HepG2 (cell line): ENCODE data around the gene ARID5B. TPM values are rescaled to one million over a fixed set of nuclear protein-coding genes. Genes with fewer than 3 reads are reported as not detected.
A peak's percentile ranks its signal among the peaks of the same experiment; 100 is the strongest.

ENCODE experiments used
- ATAC-seq: fragments of 200-7000 bp; cut with Tn5 transposase; 3 replicates; pipeline ENCODE4 v1.9.1; 2020; ENCODE audit warnings: mild to moderate bottlenecking, moderate library complexity
- BruUV-seq: library from RNA; stranded (reverse); fragments of 400-500 nt; replicated peaks from 2 replicates; lab custom pipeline; 2021; lab: Mats Ljungman, UMichigan
- CTCF ChIA-PET: fragments of 300-600 bp; formaldehyde crosslinking; extraction: SDS; loops from one replicate; lab custom pipeline; 2021; ENCODE audit warnings: low total read pairs, inconsistent platforms, low intra/inter-chr PET ratio; lab: Yijun Ruan, JAX
- POLR2A ChIA-PET: fragments of 350-600 bp; sonication (Branson Sonifier 250); formaldehyde crosslinking; loops from one replicate; lab custom pipeline; 2020; ENCODE audit warnings: antibody characterized with exemption, inconsistent platforms; lab: Yijun Ruan, JAX
- DNase-seq: peaks from one replicate; pipeline ENCODE4 v3.0.0-alpha.2; 2015; ENCODE audit warnings: low spot score
- FAIRE-seq: peaks from 3 replicates; lab custom pipeline; 2011; peaks lifted over from hg19 to GRCh38; lab: Jason Lieb, UNC
- H2AFZ ChIP-seq: one replicate; pipeline ENCODE4 v1.6.1; 2011; ENCODE audit warnings: low read length, inconsistent platforms
- H3K27ac ChIP-seq: fragments of 300-600 bp; 3 replicates; pipeline ENCODE4 v1.8.0; 2011; ENCODE audit warnings: mixed run types, mild to moderate bottlenecking, mixed read lengths, low read length, inconsistent platforms; ENCODE audit not compliant: insufficient read depth; ENCODE audit errors: extremely low read length
- H3K27me3 ChIP-seq, 2 experiments: fragments of 200-600 bp in 1 of 2; 2 replicates in 1 of 2; 3 replicates in 1 of 2; pipeline versions ENCODE4 v1.6.0 to v1.8.0; 2011; ENCODE audit warnings: low read length in 2 of 2, mild to moderate bottlenecking in 2 of 2, moderate library complexity in 2 of 2, inconsistent platforms in 1 of 2; ENCODE audit not compliant: insufficient read depth in 2 of 2, control insufficient read depth in 1 of 2
- H3K36me3 ChIP-seq, 2 experiments: fragments of 200-600 bp in 1 of 2; replicated peaks in 1 of 2; 2 replicates in 1 of 2; 3 replicates in 1 of 2; pipeline versions ENCODE4 v1.5.1 to v1.8.0; 2011; ENCODE audit warnings: low read length in 2 of 2, inconsistent platforms in 1 of 2; ENCODE audit not compliant: insufficient read depth in 2 of 2, control insufficient read depth in 1 of 2
- H3K4me1 ChIP-seq: 2 replicates; pipeline ENCODE4 v1.5.1; 2012; ENCODE audit warnings: low read length, inconsistent platforms; ENCODE audit not compliant: insufficient read depth
- H3K4me2 ChIP-seq: 2 replicates; pipeline ENCODE4 v1.6.0; 2011; ENCODE audit warnings: low read depth, low read length, inconsistent platforms
- H3K4me3 ChIP-seq, 3 experiments: fragments of 200-600 bp in 1 of 3; sonication (generic), shearing (Covaris generic) in 1 of 3; replicated peaks in 1 of 3; 2 replicates each; pipeline ENCODE4 v1.5.1; 2011 to 2016; ENCODE audit warnings: low read length in 3 of 3, inconsistent platforms in 2 of 3, low read depth in 2 of 3, mild to moderate bottlenecking in 2 of 3, control low read depth in 1 of 3, mixed read lengths in 1 of 3; ENCODE audit not compliant: insufficient read depth in 1 of 3
- H3K79me2 ChIP-seq: one replicate; pipeline ENCODE4 v1.6.1; 2011; ENCODE audit warnings: low read length, inconsistent platforms; ENCODE audit not compliant: insufficient read depth
- H3K9ac ChIP-seq: 2 replicates; pipeline ENCODE4 v1.6.0; 2011; ENCODE audit warnings: mild to moderate bottlenecking, low read depth, low read length, inconsistent platforms; ENCODE audit not compliant: insufficient read depth
- H3K9me3 ChIP-seq: 2 replicates; pipeline ENCODE4 v1.5.1; 2012; ENCODE audit warnings: mild to moderate bottlenecking, low read length
- H4K20me1 ChIP-seq: 2 replicates; pipeline ENCODE4 v1.6.0; 2011; ENCODE audit warnings: inconsistent platforms, mild to moderate bottlenecking, low read length, moderate library complexity; ENCODE audit not compliant: insufficient read depth
- ARID5B ChIP-seq: IDR thresholded peaks from 2 replicates; pipeline ENCODE4 v1.4.0; 2020; ENCODE audit warnings: mild to moderate bottlenecking, missing genetic modification reagents
- ASH2L ChIP-seq: fragments of 300-600, 200-600 bp; sonication (generic); IDR thresholded peaks from 2 replicates; pipeline ENCODE4 v1.7.0; 2017; ENCODE audit warnings: low read depth, mild to moderate bottlenecking, moderate library complexity, mixed read lengths, low read length; ENCODE audit not compliant: insufficient read length
- FOXA3 ChIP-seq: IDR thresholded peaks from 2 replicates; pipeline ENCODE4 v1.6.1; 2016; ENCODE audit warnings: missing genetic modification reagents, missing compliant biosample characterization
- GATA4 ChIP-seq: sonication (generic); IDR thresholded peaks from 2 replicates; pipeline ENCODE4 v1.6.1; 2016; ENCODE audit warnings: antibody characterized with exemption, low read depth, borderline replicate concordance
- GATAD2A ChIP-seq: IDR thresholded peaks from 2 replicates; pipeline ENCODE4 v1.6.1; 2016
- RXRB ChIP-seq: IDR thresholded peaks from 2 replicates; pipeline ENCODE4 v1.6.1; 2016; ENCODE audit warnings: borderline replicate concordance, missing genetic modification reagents, missing compliant biosample characterization
- SKI ChIP-seq: fragments of 450-650 bp; IDR thresholded peaks from one replicate; pipeline ENCODE4 v1.6.1; 2018; ENCODE audit warnings: mild to moderate bottlenecking; ENCODE audit not compliant: partially characterized antibody
- ZNF383 ChIP-seq: sonication (generic); formaldehyde crosslinking; IDR thresholded peaks from 2 replicates; pipeline ENCODE4 v1.4.0; 2020; ENCODE audit warnings: missing genetic modification reagents, mild to moderate bottlenecking, borderline replicate concordance
- ZNF530 ChIP-seq: sonication (generic); formaldehyde crosslinking; IDR thresholded peaks from 2 replicates; pipeline ENCODE4 v1.5.0; 2020; ENCODE audit warnings: low read depth, mild to moderate bottlenecking, missing genetic modification reagents
- ZNF563 ChIP-seq: sonication (generic); formaldehyde crosslinking; IDR thresholded peaks from 2 replicates; pipeline ENCODE4 v1.8.0; 2022; ENCODE audit warnings: mild to moderate bottlenecking, moderate library complexity, missing genetic modification reagents
- ZNF644 ChIP-seq: IDR thresholded peaks from 2 replicates; pipeline ENCODE4 v1.6.1; 2016; ENCODE audit warnings: low read depth
- WGBS: methylation state at CpG from one replicate; pipeline ENCODE4 v1.1.6; 2017; ENCODE audit warnings: low lambda C conversion rate; 5-methylcytosine and 5-hydroxymethylcytosine counted together
- in situ Hi-C: cut with HindIII; loops from 2 replicates; pipeline ENCODE4 v1.10.0; 2017; ENCODE audit warnings: low pct_unique_long_range_greater_than_20kb; ENCODE audit not compliant: extremely low pct_ligation_motif_present
- intact Hi-C: fragments of 100-400 bp; cut with micrococcal nuclease; formaldehyde crosslinking; loops from one replicate; pipeline ENCODE4 v1.10.0; 2022; ENCODE audit not compliant: unreplicated experiment
- polyA plus RNA-seq, 8 experiments: library from polyadenylated mRNA; depleted of rRNA in 3 of 8; stranded (reverse) in 7 of 8; unstranded in 1 of 8; fragments of >200 nt; fragmentation: Illumina TruSeq in 4 of 8; extraction: Trizol in 4 of 8; gene quantifications; 2 replicates each; pipeline versions ENCODE4 v1.2.1 to v1.2.3, GENCODE V29; 2011 to 2016; ENCODE audit warnings: low read depth in 4 of 8, missing spikeins in 1 of 8, mixed read lengths in 1 of 8; ENCODE audit not compliant: insufficient read depth in 1 of 8
- total RNA-seq, 5 experiments: library from RNA; depleted of rRNA; stranded (reverse); fragments of >200 nt; fragmentation: Illumina TruSeq; extraction: Trizol; gene quantifications; 2 replicates each; pipeline ENCODE4 v1.2.3, GENCODE V29; 2016; ENCODE audit warnings: low read depth in 1 of 5
- TF ChIP-seq, protein P1 (sequence below): sonication (generic); formaldehyde crosslinking; IDR thresholded peaks from 2 replicates; pipeline ENCODE4 v1.5.1; 2020; ENCODE audit warnings: missing genetic modification reagents, mild to moderate bottlenecking, borderline replicate concordance
- TF ChIP-seq, protein P2 (sequence below): sonication (generic); formaldehyde crosslinking; IDR thresholded peaks from 2 replicates; pipeline ENCODE4 v1.4.0; 2020; ENCODE audit warnings: mild to moderate bottlenecking, missing genetic modification reagents, borderline replicate concordance
- TF ChIP-seq, protein P3 (sequence below): fragments of 450-650 bp; IDR thresholded peaks from 2 replicates; pipeline ENCODE4 v1.6.1; 2017
- TF ChIP-seq, protein P4 (sequence below): sonication (generic); formaldehyde crosslinking; IDR thresholded peaks from 2 replicates; pipeline ENCODE4 v1.5.0; 2020; ENCODE audit warnings: missing genetic modification reagents, mild to moderate bottlenecking, borderline replicate concordance

ARID5B gene
- total and polyA plus RNA-seq, 2 of the 13 experiments (the other 11 are each of a cell fraction or from before 2014, with no cell fraction given) = 6.2 to 21.1 TPM

DNA sequence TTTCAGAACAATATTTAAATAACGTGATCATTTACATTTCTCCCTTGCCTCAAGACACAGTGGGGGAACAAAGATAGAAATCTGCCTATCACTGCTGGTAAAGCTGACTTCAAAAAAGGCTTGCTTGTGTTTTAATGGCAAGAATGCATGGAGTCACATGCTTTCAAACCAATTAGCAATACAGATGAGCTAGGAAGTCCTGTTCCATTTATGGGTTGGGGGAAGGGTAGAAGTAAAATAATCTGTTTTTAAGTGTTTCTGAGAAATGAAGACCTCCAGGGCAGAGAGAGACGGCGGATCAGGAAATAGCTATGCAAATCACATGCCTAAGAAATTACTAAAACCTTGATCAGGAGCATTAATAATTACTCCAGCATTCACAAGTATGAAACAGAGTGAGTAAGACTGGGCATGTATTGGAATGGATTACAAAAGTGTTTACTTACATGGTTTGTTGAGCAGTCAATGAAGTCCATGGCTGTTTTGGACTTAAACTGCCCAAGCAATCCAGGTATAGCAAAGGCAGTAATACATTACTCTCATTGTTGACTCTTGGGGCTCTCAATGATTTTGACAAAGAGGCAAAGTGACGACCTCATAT lies 142.0 kb downstream of the ARID5B start:
- Histone ChIP-seq H3K9me3 (no peaks in the 10 kb centered on the region), H3K4me3 (no peak overlapping the region), H2AFZ (no peak overlapping the region), H3K4me2 (no peak overlapping the region), H3K4me1 (peaks cover 87% of the 10 kb centered on the region), H3K27ac (peak overlapping the region; percentile 6), H3K36me3 (no peaks in the 10 kb centered on the region), H3K79me2 (peaks cover 41% of the 10 kb centered on the region), H3K27me3 (no peaks in the 10 kb centered on the region), H3K9ac (no peak overlapping the region), H4K20me1 (no peaks in the 10 kb centered on the region)
- intact Hi-C loops (no loop called here), in situ Hi-C loops (loop anchor here (10.0 kb wide), 1 partner anchor 201 kb away; no protein-coding TSS in a partner anchor)
- DNase-seq (peak; percentile 42), FAIRE-seq (no peak), ATAC-seq (peak; percentile 8; the same call in 1 of the 3 replicates)
- 76% methylated on average over 4 of the region's 4 CpGs for WGBS
- BruUV-seq = no TSS peak
- TF ChIP-seq ZNF383 (CRISPR knock-in tag) = no peak
- TF ChIP-seq, protein P1, sequence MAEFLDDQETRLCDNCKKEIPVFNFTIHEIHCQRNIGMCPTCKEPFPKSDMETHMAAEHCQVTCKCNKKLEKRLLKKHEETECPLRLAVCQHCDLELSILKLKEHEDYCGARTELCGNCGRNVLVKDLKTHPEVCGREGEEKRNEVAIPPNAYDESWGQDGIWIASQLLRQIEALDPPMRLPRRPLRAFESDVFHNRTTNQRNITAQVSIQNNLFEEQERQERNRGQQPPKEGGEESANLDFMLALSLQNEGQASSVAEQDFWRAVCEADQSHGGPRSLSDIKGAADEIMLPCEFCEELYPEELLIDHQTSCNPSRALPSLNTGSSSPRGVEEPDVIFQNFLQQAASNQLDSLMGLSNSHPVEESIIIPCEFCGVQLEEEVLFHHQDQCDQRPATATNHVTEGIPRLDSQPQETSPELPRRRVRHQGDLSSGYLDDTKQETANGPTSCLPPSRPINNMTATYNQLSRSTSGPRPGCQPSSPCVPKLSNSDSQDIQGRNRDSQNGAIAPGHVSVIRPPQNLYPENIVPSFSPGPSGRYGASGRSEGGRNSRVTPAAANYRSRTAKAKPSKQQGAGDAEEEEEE (CRISPR knock-in tag) = no peak
- TF ChIP-seq, protein P2, sequence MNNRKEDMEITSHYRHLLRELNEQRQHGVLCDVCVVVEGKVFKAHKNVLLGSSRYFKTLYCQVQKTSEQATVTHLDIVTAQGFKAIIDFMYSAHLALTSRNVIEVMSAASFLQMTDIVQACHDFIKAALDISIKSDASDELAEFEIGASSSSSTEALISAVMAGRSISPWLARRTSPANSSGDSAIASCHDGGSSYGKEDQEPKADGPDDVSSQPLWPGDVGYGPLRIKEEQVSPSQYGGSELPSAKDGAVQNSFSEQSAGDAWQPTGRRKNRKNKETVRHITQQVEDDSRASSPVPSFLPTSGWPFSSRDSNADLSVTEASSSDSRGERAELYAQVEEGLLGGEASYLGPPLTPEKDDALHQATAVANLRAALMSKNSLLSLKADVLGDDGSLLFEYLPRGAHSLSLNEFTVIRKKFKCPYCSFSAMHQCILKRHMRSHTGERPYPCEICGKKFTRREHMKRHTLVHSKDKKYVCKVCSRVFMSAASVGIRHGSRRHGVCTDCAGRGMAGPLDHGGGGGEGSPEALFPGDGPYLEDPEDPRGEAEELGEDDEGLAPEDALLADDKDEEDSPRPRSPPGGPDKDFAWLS (CRISPR knock-in tag) = no peak
- no peak for TF ChIP-seq ZNF530 (CRISPR knock-in tag)
- 0 out of 2 replicates have a peak, but pooled peaks have one; percentile 27 for TF ChIP-seq ARID5B (CRISPR knock-in tag)
- peak; percentile 41; the same call in 1 of the 2 replicates for TF ChIP-seq ZNF644 (CRISPR knock-in tag)
- 0 out of 2 replicates have a peak, but pooled peaks have one; percentile 11 for TF ChIP-seq GATAD2A (CRISPR knock-in tag)
- TF ChIP-seq FOXA3 (CRISPR knock-in tag) = 0 out of 2 replicates have a peak, but pooled peaks have one; percentile 12
- TF ChIP-seq, protein P3, sequence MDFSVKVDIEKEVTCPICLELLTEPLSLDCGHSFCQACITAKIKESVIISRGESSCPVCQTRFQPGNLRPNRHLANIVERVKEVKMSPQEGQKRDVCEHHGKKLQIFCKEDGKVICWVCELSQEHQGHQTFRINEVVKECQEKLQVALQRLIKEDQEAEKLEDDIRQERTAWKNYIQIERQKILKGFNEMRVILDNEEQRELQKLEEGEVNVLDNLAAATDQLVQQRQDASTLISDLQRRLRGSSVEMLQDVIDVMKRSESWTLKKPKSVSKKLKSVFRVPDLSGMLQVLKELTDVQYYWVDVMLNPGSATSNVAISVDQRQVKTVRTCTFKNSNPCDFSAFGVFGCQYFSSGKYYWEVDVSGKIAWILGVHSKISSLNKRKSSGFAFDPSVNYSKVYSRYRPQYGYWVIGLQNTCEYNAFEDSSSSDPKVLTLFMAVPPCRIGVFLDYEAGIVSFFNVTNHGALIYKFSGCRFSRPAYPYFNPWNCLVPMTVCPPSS = no peak
- no peak for TF ChIP-seq SKI
- no peak for TF ChIP-seq ZNF563
- no peak for TF ChIP-seq GATA4
- TF ChIP-seq RXRB = no peak
- TF ChIP-seq ASH2L = no peak
- TF ChIP-seq, protein P4, sequence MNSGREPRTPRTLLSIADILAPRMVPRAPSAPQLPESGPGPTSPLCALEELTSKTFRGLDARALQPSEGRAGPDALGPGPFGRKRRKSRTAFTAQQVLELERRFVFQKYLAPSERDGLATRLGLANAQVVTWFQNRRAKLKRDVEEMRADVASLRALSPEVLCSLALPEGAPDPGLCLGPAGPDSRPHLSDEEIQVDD (CRISPR knock-in tag) = no peak
- ChIA-PET POLR2A (interaction anchor here (1.6 to 2.3 kb wide), 2 partner anchors 50 to 52 kb away, joined by 5 to 8 read pairs; no protein-coding TSS in a partner anchor), CTCF (no interaction called here)
